ENCODE data around the gene LAMC2. TPM values are rescaled to one million over a fixed set of nuclear protein-coding genes. Genes with fewer than 3 reads are reported as not detected.
A peak's percentile ranks its signal among the peaks of the same experiment; 100 is the strongest.

The LAMC2 gene
- polyA plus RNA-seq, 10 donors: 1.6 to 6.2 (median 2.9) TPM

- no peak for DNase-seq
Observed at GRCh38 chr1:183285256-183285655, 99.2 kb downstream of the LAMC2 start.

DNA sequence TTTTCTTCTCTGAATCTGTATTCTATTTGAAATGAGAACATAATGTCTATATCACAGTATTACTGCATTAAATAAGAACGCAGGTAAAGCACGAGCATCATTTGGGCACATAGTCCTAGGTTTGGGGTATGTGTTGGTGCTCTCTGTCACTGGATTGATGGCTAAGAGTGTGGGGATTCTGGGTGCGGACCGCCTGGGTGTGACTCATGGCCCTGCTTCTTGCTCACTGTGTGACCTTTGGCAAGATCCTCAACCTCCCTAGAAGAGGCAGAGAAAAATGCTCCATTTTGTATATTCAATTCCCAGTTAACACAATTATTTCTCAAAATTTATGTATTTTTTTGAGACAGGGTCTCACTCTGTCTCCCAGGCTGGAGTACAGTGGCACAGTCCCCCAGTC lies 99.7 kb downstream of the LAMC2 start:
- no peak for DNase-seq

DNA sequence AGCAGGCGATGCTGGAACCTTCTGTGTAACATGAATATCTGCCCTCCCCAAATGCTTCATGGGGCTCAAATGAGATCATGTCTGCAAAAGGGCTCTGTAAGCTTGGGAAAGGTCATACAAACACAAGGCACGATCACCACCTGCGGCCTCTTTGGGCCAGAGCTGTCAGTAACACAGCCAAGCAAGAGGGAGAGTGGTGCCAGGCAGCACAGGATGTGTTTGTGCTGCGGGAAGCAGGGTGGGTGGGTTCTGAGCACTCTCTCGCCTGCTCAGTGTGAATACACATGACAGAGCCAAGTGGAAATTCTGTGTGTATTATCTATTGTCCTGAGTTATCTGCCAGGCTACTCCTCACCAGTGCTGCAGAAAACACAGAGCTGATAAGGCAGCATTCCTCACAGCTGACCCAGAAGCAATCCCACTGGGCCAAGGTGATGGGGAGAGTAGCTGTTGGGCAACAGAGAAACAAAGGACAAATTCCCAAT lies 101.2 kb downstream of the LAMC2 start:
- DNase-seq: peak in 1 of 3 donors; percentile 66

GRCh38 chr1:183288583-183288982 lies 102.5 kb downstream of the LAMC2 start:
- no peak for DNase-seq

GRCh38 chr1:183289051-183289496 lies 103.0 kb downstream of the LAMC2 start:
- DNase-seq: no peak

- no peak for DNase-seq
Observed at GRCh38 chr1:183290628-183291027, 104.6 kb downstream of the LAMC2 start.

DNA sequence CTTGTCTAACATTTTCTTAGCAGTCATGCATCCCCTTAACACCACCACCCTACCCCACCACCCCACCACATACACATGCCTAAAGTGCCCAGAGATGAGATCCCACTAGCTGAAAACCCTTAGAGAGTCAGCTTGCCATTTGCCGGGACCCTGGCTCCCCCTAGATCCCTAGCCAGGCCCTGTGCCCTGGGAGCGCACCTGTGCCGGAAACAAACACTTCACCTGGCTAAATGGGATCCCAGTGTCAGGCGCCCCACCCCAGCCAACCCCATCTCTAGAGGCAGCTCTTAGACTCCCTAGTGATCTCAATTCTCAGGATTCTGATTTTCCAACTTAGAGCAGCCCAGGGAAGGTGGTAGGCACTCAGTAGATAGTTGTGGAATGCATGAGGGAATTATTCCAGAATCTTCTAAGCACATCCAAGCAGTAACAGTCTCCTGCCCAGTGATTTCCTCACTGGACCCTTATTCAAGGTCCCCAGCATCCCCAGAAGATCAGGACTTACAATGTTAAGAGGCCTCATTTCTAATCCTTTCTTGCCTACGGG lies 105.2 kb downstream of the LAMC2 start:
- no peak for DNase-seq

DNA sequence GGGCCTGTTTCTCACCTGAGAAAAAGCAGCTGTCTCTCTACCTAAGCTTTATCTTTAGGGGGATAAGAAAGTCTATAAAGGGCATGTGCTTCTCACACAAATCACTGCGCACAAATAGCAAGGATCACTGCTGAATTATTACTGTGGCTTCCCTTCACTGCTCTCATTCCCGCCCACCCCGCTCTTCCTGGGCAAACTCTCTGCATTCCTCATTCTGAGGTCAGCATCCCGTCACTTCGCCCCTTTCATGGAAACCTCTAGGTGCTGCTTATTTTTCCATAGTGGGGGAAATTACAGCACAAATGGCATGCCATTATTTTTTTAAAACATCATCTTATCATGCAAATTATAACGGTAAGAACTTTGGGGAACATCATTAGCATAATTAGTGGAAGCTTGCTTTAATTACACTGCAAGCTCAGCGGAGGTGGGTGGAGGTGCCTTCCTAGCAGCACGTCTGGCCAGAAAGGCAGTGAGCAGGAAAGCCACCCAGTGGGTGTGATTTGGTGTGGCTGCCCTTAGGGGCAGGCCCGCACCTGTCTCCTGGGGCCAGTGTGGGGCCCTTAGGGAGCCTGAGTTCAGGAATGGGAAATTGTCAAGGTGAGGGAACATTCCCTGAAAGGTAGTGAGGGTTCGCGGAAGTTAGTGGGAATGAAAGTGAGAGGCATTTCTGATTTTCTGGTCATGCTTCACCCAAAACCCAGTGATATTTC lies 105.9 kb downstream of the LAMC2 start:
- peak in 2 of 3 donors; percentile 79 to 82 for DNase-seq

GRCh38 chr1:183293241-183293640 lies 107.2 kb downstream of the LAMC2 start:
- DNase-seq: no peak

GRCh38 chr1:183293876-183294275 lies 107.8 kb downstream of the LAMC2 start:
- no peak for DNase-seq

Other genes starting within 250 kb of the LAMC2 start
- gene SHCBP1L, start 233.1 kb upstream of the LAMC2 start, polyA plus RNA-seq (ENCODE audit: insufficient read length in 10 of 10): 1 to 10 TPM in 1 of 10 donors, under 1 TPM in 9; 0.15 to 1.0 (median 0.39) TPM
- gene LAMC1, start 162.8 kb upstream of the LAMC2 start, polyA plus RNA-seq (ENCODE audit: insufficient read length in 10 of 10): 100 to 1,000 TPM; 272 to 386 (median 317) TPM
- 1 to 10 TPM in 9 of 10 donors, under 1 TPM in 1; 0.99 to 2.0 (median 1.5) TPM for gene NMNAT2, start 232.1 kb downstream of the LAMC2 start, polyA plus RNA-seq (ENCODE audit: insufficient read length in 10 of 10)